ENCODE results near the gene NT5M.

GRCh38 chr17:17321356-17322025 is 18.3 kb downstream of the NT5M start:
- no peak for TF ChIP-seq CTCF (IDR thresholded peaks at IDR 0.05; ENCODE audit: insufficient read depth, low read length)
- no peak for TF ChIP-seq POLR2AphosphoS5 (IDR thresholded peaks at IDR 0.05; ENCODE audit: low read depth)
- TF ChIP-seq REST (IDR thresholded peaks at IDR 0.05; ENCODE audit: insufficient replicate concordance, low read depth), result no peak
- TF ChIP-seq GABPA (IDR thresholded peaks at IDR 0.05; ENCODE audit: low read depth), result no peak
- TF ChIP-seq SPI1 (IDR thresholded peaks at IDR 0.05; ENCODE audit: borderline replicate concordance, low read depth), result no peak

Data from HL-60 (cell line).